Spleen (tissue), 11 donors: ENCODE data around the gene ANKS3. TPM values are rescaled to one million over a fixed set of nuclear protein-coding genes. Genes with fewer than 3 reads are reported as not detected.
A peak's percentile ranks its signal among the peaks of the same experiment; 100 is the strongest.

Experiments used
- DNase-seq: peaks from one replicate; pipeline ENCODE4 v3.0.0-alpha.2; 2020
- H3K27ac ChIP-seq, 8 donors: fragments of 200-600 bp; sonication (generic) in 7 of 8; 1 replicate in 4 of 8; 2 replicates in 4 of 8; pipeline versions ENCODE4 v1.5.0 to v1.8.0; 2016 to 2021; ENCODE audit warnings: inconsistent platforms in 4 of 8, mild to moderate bottlenecking in 4 of 8, moderate library complexity in 1 of 8
- H3K27me3 ChIP-seq, 7 donors: fragments of 200-600 bp; sonication (generic) in 6 of 7; replicated peaks in 1 of 7; 1 replicate in 4 of 7; 2 replicates in 3 of 7; pipeline versions ENCODE4 v1.5.0 to v1.8.0; 2016 to 2021; ENCODE audit warnings: inconsistent platforms in 3 of 7, mild to moderate bottlenecking in 1 of 7
- H3K36me3 ChIP-seq, 6 donors: fragments of 200-600 bp; sonication (generic) in 5 of 6; 1 replicate in 4 of 6; 2 replicates in 2 of 6; pipeline versions ENCODE4 v1.5.0 to v1.8.0; 2016 to 2021; ENCODE audit warnings: inconsistent platforms in 2 of 6
- H3K4me1 ChIP-seq, 6 donors: fragments of 200-600 bp; sonication (generic) in 5 of 6; 1 replicate in 3 of 6; 2 replicates in 3 of 6; pipeline versions ENCODE4 v1.5.0 to v1.8.0; 2016 to 2021; ENCODE audit warnings: inconsistent platforms in 3 of 6
- H3K4me3 ChIP-seq, 8 donors: fragments of 200-600 bp; sonication (generic) in 7 of 8; 1 replicate in 4 of 8; 2 replicates in 4 of 8; pipeline versions ENCODE4 v1.5.0 to v1.8.0; 2016 to 2021; ENCODE audit warnings: inconsistent platforms in 4 of 8, mild to moderate bottlenecking in 4 of 8, moderate library complexity in 2 of 8
- H3K9me3 ChIP-seq, 8 donors: fragments of 200-600 bp; sonication (generic) in 7 of 8; 1 replicate in 4 of 8; 2 replicates in 4 of 8; pipeline versions ENCODE4 v1.5.0 to v1.8.0; 2016 to 2021; ENCODE audit warnings: inconsistent platforms in 4 of 8
- CTCF ChIP-seq, 11 experiments: fragments of 200-600 bp in 7 of 11; fragments of 450-650 bp in 4 of 11; sonication (generic) in 4 of 11; IDR thresholded peaks in 8 of 11; conservative IDR thresholded peaks in 3 of 11; 1 replicate in 7 of 11; 2 replicates in 4 of 11; pipeline versions ENCODE4 v1.4.0 to v1.8.0; 2016 to 2021; ENCODE audit warnings: antibody characterized with exemption in 11 of 11, inconsistent platforms in 4 of 11, mild to moderate bottlenecking in 1 of 11
- POLR2A ChIP-seq, 3 donors: fragments of 450-650 bp; IDR thresholded peaks; one replicate each; pipeline ENCODE4 v1.5.1; 2017; ENCODE audit warnings: antibody characterized with exemption in 3 of 3, mild to moderate bottlenecking in 1 of 3
- POLR2AphosphoS5 ChIP-seq, 3 donors: sonication (generic); formaldehyde crosslinking; IDR thresholded peaks; one replicate each; pipeline ENCODE4 v1.5.1; 2017; ENCODE audit warnings: antibody characterized with exemption in 3 of 3
- WGBS, 5 donors: extraction: QIAGEN DNeasy Blood & Tissue Kit in 3 of 5; methylation state at CpG; one replicate each; pipeline versions ENCODE4 v1.1.5 to v1.1.7; 2013 to 2018; 5-methylcytosine and 5-hydroxymethylcytosine counted together
- intact Hi-C: fragments of 100-400 bp; cut with DNase I; formaldehyde crosslinking; loops from one replicate; pipeline ENCODE4 v1.15.0; 2023; ENCODE audit warnings: low total_unique reads
- polyA plus RNA-seq, 3 donors: library from polyadenylated mRNA; stranded (reverse); fragments of 200-250 nt; gene quantifications; one replicate each; pipeline ENCODE4 v1.2.1, GENCODE V29; 2013
- total RNA-seq, 7 donors: library from RNA; depleted of rRNA in 3 of 7; stranded (reverse); fragments of >200 nt in 3 of 7; fragmentation: NEBNext Ultra II Directional in 4 of 7; extraction: Animal tissue kit (Norgen Biotek cat#: 25700) in 4 of 7; gene quantifications; one replicate each; pipeline versions ENCODE4 v1.1.0 to v1.2.1, GENCODE V29; 2016 to 2021
- donor health status: healthy with polysubstance abuse.
- donor health status: DM: no; HTN: no; CAD: no; lungs with moderate emphysema.
- donor health status: DM: no; HTN: no; CAD: no.
- donor health status: Bipolar disorder and iron deficiency.
- donor health status: healthy.
- donor health status: DM: no; HTN: no; CAD: no.
- donor health status: DM: yes; HTN: yes; CAD: no.

The ANKS3 gene
- total and polyA plus RNA-seq, 10 donors: 12.5 to 29.5 (median 22.9) TPM

- peak; percentile 89 for DNase-seq
- no peaks in the 10 kb centered on the region for H3K27me3 ChIP-seq
- WGBS, 5 donors: 60 to 76% (median 65%) methylated on average over 11 of the region's 11 CpGs
- peaks cover 17 to 71% (median 59%) of the 10 kb centered on the region in 6 donors for H3K4me1 ChIP-seq
- peak overlapping the region; percentile 78 to 92 (median 88) for H3K27ac ChIP-seq
- intact Hi-C loops: loop anchor here (5.0 kb wide), 1 partner anchor 50 kb away; no protein-coding TSS in a partner anchor
- TF ChIP-seq POLR2A (IDR thresholded peaks at IDR 0.05) (peak in 1 of 3 donors; percentile 28), CTCF (IDR thresholded peaks at IDR 0.05 in 8 of 11, conservative IDR thresholded peaks at IDR 0.05 in 3 of 11) (no peak), POLR2AphosphoS5 (IDR thresholded peaks at IDR 0.05) (peak; percentile 55 to 78 (median 58))
- peaks cover 0 to 97% (median 27%) of the 10 kb centered on the region in 6 donors for H3K36me3 ChIP-seq
- H3K4me3 ChIP-seq: peak overlapping the region in 1 of 8 donors; percentile 7
- H3K9me3 ChIP-seq: no peaks in the 10 kb centered on the region
Observed at GRCh38 chr16:4676831-4677230, 57.2 kb downstream of the ANKS3 start.

GRCh38 chr16:4675864-4676786, 57.9 kb downstream of the ANKS3 start:
- DNase-seq: peak; percentile 80
- no peaks in the 10 kb centered on the region for H3K27me3 ChIP-seq
- H3K36me3 ChIP-seq: peaks cover 0 to 97% (median 30%) of the 10 kb centered on the region in 6 donors
- intact Hi-C loops: loop anchor here (5.0 kb wide), 1 partner anchor 49 kb away; no protein-coding TSS in a partner anchor
- WGBS, 5 donors: 47 to 62% (median 47%) methylated on average over 15 to 23 of the region's 23 CpGs
- peak overlapping the region in 1 of 8 donors; percentile 7 for H3K4me3 ChIP-seq
- peak overlapping the region; percentile 78 to 92 (median 88) for H3K27ac ChIP-seq
- TF ChIP-seq POLR2AphosphoS5 (IDR thresholded peaks at IDR 0.05) (peak in 1 of 3 donors; percentile 50), POLR2A (IDR thresholded peaks at IDR 0.05) (no peak)
- H3K4me1 ChIP-seq: peaks cover 17 to 64% (median 52%) of the 10 kb centered on the region in 6 donors
- H3K9me3 ChIP-seq: no peaks in the 10 kb centered on the region

- no peak for DNase-seq
- Histone ChIP-seq H3K4me1 (peaks cover 17 to 53% (median 43%) of the 10 kb centered on the region in 6 donors), H3K27ac (peak overlapping the region in 7 of 8 donors; percentile 79 to 92 (median 88)), H3K27me3 (no peaks in the 10 kb centered on the region), H3K4me3 (no peak overlapping the region), H3K9me3 (no peaks in the 10 kb centered on the region), H3K36me3 (peaks cover 0 to 97% (median 36%) of the 10 kb centered on the region in 6 donors)
- TF ChIP-seq CTCF (IDR thresholded peaks at IDR 0.05 in 8 of 11, conservative IDR thresholded peaks at IDR 0.05 in 3 of 11) (no peak), POLR2AphosphoS5 (IDR thresholded peaks at IDR 0.05) (no peak), POLR2A (IDR thresholded peaks at IDR 0.05) (no peak)
- intact Hi-C loops: loop anchor here (5.0 kb wide), 1 partner anchor 48 kb away; no protein-coding TSS in a partner anchor
- 94 to 98% (median 98%) methylated on average over 9 of the region's 9 CpGs for WGBS, 5 donors
Observed at GRCh38 chr16:4674926-4675530, 59.0 kb downstream of the ANKS3 start.

GRCh38 chr16:4673387-4674046, 60.6 kb downstream of the ANKS3 start:
- peak in 2 of 3 donors; percentile 30 to 59 for TF ChIP-seq POLR2AphosphoS5 (IDR thresholded peaks at IDR 0.05)
- TF ChIP-seq POLR2A (IDR thresholded peaks at IDR 0.05): no peak
- Histone ChIP-seq H3K36me3 (peaks cover 0 to 97% (median 50%) of the 10 kb centered on the region in 6 donors), H3K27ac (no peak overlapping the region), H3K4me1 (peaks cover 14 to 38% (median 32%) of the 10 kb centered on the region in 6 donors), H3K4me3 (no peak overlapping the region), H3K27me3 (no peaks in the 10 kb centered on the region), H3K9me3 (no peaks in the 10 kb centered on the region)
- intact Hi-C loops: no loop called here
- WGBS, 5 donors: 90 to 96% (median 91%) methylated on average over 32 to 33 of the region's 33 CpGs
- no peak for DNase-seq
